GM12878 (cell line): Measurements from ENCODE around the gene PRR20E.

Experiments used
- IRF4 ChIP-seq: IDR thresholded peaks from 2 replicates; pipeline ENCODE4 v1.6.1; 2011; ENCODE audit warnings: low read depth, low read length
- KAT2A ChIP-seq: conservative IDR thresholded peaks from 2 replicates; pipeline ENCODE4 v1.6.1; 2011; ENCODE audit warnings: low read depth, low read length; ENCODE audit not compliant: control insufficient read depth
- PML ChIP-seq: IDR thresholded peaks from 2 replicates; pipeline ENCODE4 v1.6.1; 2012; ENCODE audit warnings: low read length, inconsistent platforms
- POLR2A ChIP-seq: IDR thresholded peaks from 2 replicates; pipeline ENCODE4 v1.6.1; 2011; ENCODE audit warnings: low read depth, mild to moderate bottlenecking, low read length
- TF ChIP-seq, protein P1 (sequence below), 3 experiments: IDR thresholded peaks in 2 of 3; conservative IDR thresholded peaks in 1 of 3; 2 replicates each; pipeline ENCODE4 v1.5.1; 2011; ENCODE audit warnings: low read depth in 3 of 3, low read length in 3 of 3, mild to moderate bottlenecking in 3 of 3, control low read depth in 2 of 3, moderate library complexity in 2 of 3, inconsistent platforms in 1 of 3, mixed read lengths in 1 of 3; ENCODE audit not compliant: control insufficient read depth in 2 of 3, insufficient read depth in 1 of 3; ENCODE audit errors: extremely low read depth in 1 of 3
- TF ChIP-seq, protein P2 (sequence below): IDR thresholded peaks from 2 replicates; pipeline ENCODE4 v1.6.1; 2011; ENCODE audit warnings: borderline replicate concordance, low read depth, mild to moderate bottlenecking, moderate library complexity, mixed read lengths, low read length; ENCODE audit not compliant: insufficient read depth; ENCODE audit errors: extremely low read length

GRCh38 chr13:57128909-57129308 is 38.1 kb upstream of the PRR20E start:
- TF ChIP-seq KAT2A, result no peak
- TF ChIP-seq, protein P1, sequence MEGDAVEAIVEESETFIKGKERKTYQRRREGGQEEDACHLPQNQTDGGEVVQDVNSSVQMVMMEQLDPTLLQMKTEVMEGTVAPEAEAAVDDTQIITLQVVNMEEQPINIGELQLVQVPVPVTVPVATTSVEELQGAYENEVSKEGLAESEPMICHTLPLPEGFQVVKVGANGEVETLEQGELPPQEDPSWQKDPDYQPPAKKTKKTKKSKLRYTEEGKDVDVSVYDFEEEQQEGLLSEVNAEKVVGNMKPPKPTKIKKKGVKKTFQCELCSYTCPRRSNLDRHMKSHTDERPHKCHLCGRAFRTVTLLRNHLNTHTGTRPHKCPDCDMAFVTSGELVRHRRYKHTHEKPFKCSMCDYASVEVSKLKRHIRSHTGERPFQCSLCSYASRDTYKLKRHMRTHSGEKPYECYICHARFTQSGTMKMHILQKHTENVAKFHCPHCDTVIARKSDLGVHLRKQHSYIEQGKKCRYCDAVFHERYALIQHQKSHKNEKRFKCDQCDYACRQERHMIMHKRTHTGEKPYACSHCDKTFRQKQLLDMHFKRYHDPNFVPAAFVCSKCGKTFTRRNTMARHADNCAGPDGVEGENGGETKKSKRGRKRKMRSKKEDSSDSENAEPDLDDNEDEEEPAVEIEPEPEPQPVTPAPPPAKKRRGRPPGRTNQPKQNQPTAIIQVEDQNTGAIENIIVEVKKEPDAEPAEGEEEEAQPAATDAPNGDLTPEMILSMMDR (IDR thresholded peaks at IDR 0.05 in 2 of 3, conservative IDR thresholded peaks at IDR 0.05 in 1 of 3; ENCODE audit: control insufficient read depth in 2 of 3, extremely low read depth in 1 of 3, insufficient read depth in 1 of 3, low read depth in 3 of 3, low read length in 3 of 3), result no peak
- TF ChIP-seq, protein P2, sequence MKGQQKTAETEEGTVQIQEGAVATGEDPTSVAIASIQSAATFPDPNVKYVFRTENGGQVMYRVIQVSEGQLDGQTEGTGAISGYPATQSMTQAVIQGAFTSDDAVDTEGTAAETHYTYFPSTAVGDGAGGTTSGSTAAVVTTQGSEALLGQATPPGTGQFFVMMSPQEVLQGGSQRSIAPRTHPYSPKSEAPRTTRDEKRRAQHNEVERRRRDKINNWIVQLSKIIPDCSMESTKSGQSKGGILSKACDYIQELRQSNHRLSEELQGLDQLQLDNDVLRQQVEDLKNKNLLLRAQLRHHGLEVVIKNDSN, result no peak
- no peak for TF ChIP-seq PML
- TF ChIP-seq IRF4, result no peak
- TF ChIP-seq POLR2A, result no peak
